Activated CD4-positive, alpha-beta T cell treated with anti-CD3 and anti-CD28 coated beads, Interleukin-2, amount 50 U/mL, for 1 hour (primary cell): ENCODE results near the gene TIA1.
"Not testable (repeated sequence)": the region's sequence is repeated elsewhere in the genome, so short reads cannot be mapped to it uniquely, and the experiment has no call there.

ENCODE experiments used
- DNase-seq: peaks from one replicate; pipeline ENCODE4 v3.0.0-alpha.2; 2020

The TIA1 gene

GRCh38 chr2:70248181-70248847 is at the start of gene TIA1:
Gene TIA1 (minus strand): TSS chr2:70248628. CDS start chr2:70248430, 198 bp downstream.
- peak; percentile 99 for DNase-seq

GRCh38 chr2:70297828-70298227 is 49.4 kb upstream of the TIA1 start:
- not testable (repeated sequence) for DNase-seq

GRCh38 chr2:70283500-70284191 is 35.2 kb upstream of the TIA1 start:
- no peak for DNase-seq

GRCh38 chr2:70282439-70282838 is 34.0 kb upstream of the TIA1 start:
- no peak for DNase-seq

- DNase-seq = no peak
These were observed 31.9 kb upstream of the TIA1 start for GRCh38 chr2:70280242-70280798.

- no peak for DNase-seq
These were observed 21.9 kb upstream of the TIA1 start for GRCh38 chr2:70270323-70270722.

- not testable (repeated sequence) for DNase-seq
These were observed 21.2 kb upstream of the TIA1 start for GRCh38 chr2:70269422-70270302.

GRCh38 chr2:70266925-70267324 is 18.5 kb upstream of the TIA1 start:
- DNase-seq = not testable (repeated sequence)

GRCh38 chr2:70261501-70261900 is 13.1 kb upstream of the TIA1 start:
- no peak for DNase-seq

GRCh38 chr2:70258532-70258875 is 10.1 kb upstream of the TIA1 start:
- DNase-seq = no peak

GRCh38 chr2:70255637-70256314 is 7.3 kb upstream of the TIA1 start:
- no peak for DNase-seq

GRCh38 chr2:70250434-70250833 is 2.0 kb upstream of the TIA1 start:
- no peak for DNase-seq

- DNase-seq = no peak
These were observed 856 bp downstream of the TIA1 start for GRCh38 chr2:70247364-70248180.

GRCh38 chr2:70243806-70244584 is 4.4 kb downstream of the TIA1 start:
- DNase-seq = no peak

- DNase-seq = no peak
These were observed 5.9 kb downstream of the TIA1 start for GRCh38 chr2:70242552-70242951.

- DNase-seq = no peak
These were observed 7.1 kb downstream of the TIA1 start for GRCh38 chr2:70241340-70241739.

- no peak for DNase-seq
These were observed 7.8 kb downstream of the TIA1 start for GRCh38 chr2:70240599-70240998.

GRCh38 chr2:70233926-70234325 is 14.5 kb downstream of the TIA1 start:
- DNase-seq = no peak

- DNase-seq = no peak
These were observed 21.6 kb downstream of the TIA1 start for GRCh38 chr2:70226781-70227180.

GRCh38 chr2:70223305-70223704 is 25.1 kb downstream of the TIA1 start:
- DNase-seq = not testable (repeated sequence)

- no peak for DNase-seq
These were observed 33.4 kb downstream of the TIA1 start for GRCh38 chr2:70214953-70215549.
